Smooth muscle cell (in vitro differentiated cells): ENCODE results near the gene ABCA5. TPM values are rescaled to one million over a fixed set of nuclear protein-coding genes. Genes with fewer than 3 reads are reported as not detected.

Experiments used
- DNase-seq: peaks from one replicate; lab custom pipeline; 2025; ENCODE audit not compliant: unreplicated experiment; lab: John Stamatoyannopoulos, UW
- H2AFZ ChIP-seq: fragments of 200-600 bp; sonication (generic); 2 replicates; pipeline ENCODE4 v1.6.0; 2016; ENCODE audit warnings: antibody characterized with exemption, low read depth, mild to moderate bottlenecking
- H3F3A ChIP-seq: fragments of 200-600 bp; sonication (generic); 2 replicates; pipeline ENCODE4 v1.6.0; 2017; ENCODE audit warnings: antibody characterized with exemption, low read depth
- H3K27ac ChIP-seq: fragments of 200-600 bp; sonication (generic); 2 replicates; pipeline ENCODE4 v1.5.1; 2016; ENCODE audit warnings: low read depth, mild to moderate bottlenecking
- H3K27me3 ChIP-seq: fragments of 200-600 bp; sonication (generic); 2 replicates; pipeline ENCODE4 v1.6.1; 2016; ENCODE audit warnings: low read depth, mild to moderate bottlenecking
- H3K36me3 ChIP-seq: fragments of 200-600 bp; sonication (generic); 2 replicates; pipeline ENCODE4 v1.5.1; 2016; ENCODE audit warnings: low read depth
- H3K4me1 ChIP-seq: fragments of 200-600 bp; sonication (generic); 2 replicates; pipeline ENCODE4 v1.5.1; 2016; ENCODE audit warnings: low read depth
- H3K4me2 ChIP-seq: fragments of 200-600 bp; sonication (generic); 2 replicates; pipeline ENCODE4 v1.6.0; 2016; ENCODE audit warnings: mild to moderate bottlenecking
- H3K4me3 ChIP-seq: fragments of 200-600 bp; sonication (generic); 2 replicates; pipeline ENCODE4 v1.5.1; 2016; ENCODE audit warnings: mild to moderate bottlenecking
- H3K79me2 ChIP-seq: fragments of 200-600 bp; sonication (generic); 2 replicates; pipeline ENCODE4 v1.6.0; 2016; ENCODE audit warnings: low read depth, mild to moderate bottlenecking
- H3K9ac ChIP-seq: fragments of 200-600 bp; sonication (generic); 2 replicates; pipeline ENCODE4 v1.6.0; 2016; ENCODE audit warnings: low read depth
- H3K9me3 ChIP-seq: fragments of 200-600 bp; sonication (generic); replicated peaks from 2 replicates; pipeline ENCODE4 v1.5.1; 2016; ENCODE audit warnings: low read depth
- H4K20me1 ChIP-seq: fragments of 200-600 bp; sonication (generic); 2 replicates; pipeline ENCODE4 v1.6.0; 2016; ENCODE audit warnings: low read depth
- WGBS: methylation state at CpG from one replicate; pipeline ENCODE4 v1.1.7; 2016; ENCODE audit warnings: low lambda C conversion rate; 5-methylcytosine and 5-hydroxymethylcytosine counted together
- polyA plus RNA-seq: library from polyadenylated mRNA; unstranded; fragments of >200 nt; fragmentation: Nextera tagmentation; extraction: Ambion mirVana; gene quantifications from 2 replicates; pipeline ENCODE4 v1.2.1, GENCODE V29; 2016
- total RNA-seq: library from RNA; depleted of rRNA; stranded (reverse); fragments of >200 nt; gene quantifications from 2 replicates; pipeline ENCODE4 v1.2.3, GENCODE V29; 2014
- TF ChIP-seq, protein P1 (sequence below): fragments of 200-600 bp; sonication (generic); IDR thresholded peaks from 2 replicates; pipeline ENCODE4 v1.5.1; 2017; ENCODE audit warnings: borderline replicate concordance, mild to moderate bottlenecking, antibody characterized with exemption; ENCODE audit not compliant: insufficient read depth, poor library complexity, severe bottlenecking

ABCA5 gene
- total and polyA plus RNA-seq, 2 experiments from 2014 or later: 2.2 to 11.3 TPM

DNA sequence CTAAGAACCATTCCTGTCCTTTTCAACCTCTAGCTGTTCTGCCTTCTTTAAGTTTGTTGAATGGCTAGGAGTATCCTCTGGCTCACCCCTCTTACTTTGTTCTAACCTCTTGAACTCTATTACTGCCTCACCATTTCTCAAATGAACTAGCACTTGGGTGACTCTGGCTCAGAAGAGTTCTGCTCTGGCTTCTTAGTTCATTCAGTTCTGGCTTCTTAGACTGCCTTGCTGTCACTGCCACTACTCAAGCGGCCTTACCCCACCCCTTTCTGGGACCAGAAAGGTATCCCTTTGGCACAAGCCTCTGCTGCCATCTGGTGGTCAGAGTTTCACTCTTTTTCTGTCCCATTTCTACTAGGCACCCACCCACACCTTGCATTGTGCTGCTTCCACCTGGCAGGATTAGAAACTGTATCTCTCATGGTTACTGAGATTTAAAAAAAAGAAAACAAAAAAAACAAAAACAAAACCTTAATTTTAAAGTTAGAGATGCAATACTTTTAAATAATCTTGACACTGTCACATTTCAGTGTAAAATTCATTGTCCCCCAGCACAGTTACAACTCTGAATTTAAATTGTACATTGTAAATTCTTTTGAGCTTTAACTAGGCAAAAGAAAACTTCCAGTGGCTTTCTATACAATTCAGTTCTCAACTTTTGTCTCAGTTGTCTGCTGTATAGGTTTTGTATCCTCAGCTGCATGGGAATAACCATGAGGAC, 91.4 kb downstream of the ABCA5 start:
- WGBS: 0% methylated on average over 1 of the region's 1 CpG
- Histone ChIP-seq H4K20me1 (no peaks in the 10 kb centered on the region), H3K4me3 (no peak overlapping the region), H3K36me3 (no peaks in the 10 kb centered on the region), H3K4me2 (no peak overlapping the region), H3F3A (no peaks in the 10 kb centered on the region), H2AFZ (peak overlapping the region; percentile 12), H3K9me3 (no peaks in the 10 kb centered on the region), H3K27me3 (no peaks in the 10 kb centered on the region), H3K4me1 (no peaks in the 10 kb centered on the region), H3K79me2 (no peaks in the 10 kb centered on the region), H3K9ac (no peak overlapping the region), H3K27ac (no peak overlapping the region)
- TF ChIP-seq, protein P1, sequence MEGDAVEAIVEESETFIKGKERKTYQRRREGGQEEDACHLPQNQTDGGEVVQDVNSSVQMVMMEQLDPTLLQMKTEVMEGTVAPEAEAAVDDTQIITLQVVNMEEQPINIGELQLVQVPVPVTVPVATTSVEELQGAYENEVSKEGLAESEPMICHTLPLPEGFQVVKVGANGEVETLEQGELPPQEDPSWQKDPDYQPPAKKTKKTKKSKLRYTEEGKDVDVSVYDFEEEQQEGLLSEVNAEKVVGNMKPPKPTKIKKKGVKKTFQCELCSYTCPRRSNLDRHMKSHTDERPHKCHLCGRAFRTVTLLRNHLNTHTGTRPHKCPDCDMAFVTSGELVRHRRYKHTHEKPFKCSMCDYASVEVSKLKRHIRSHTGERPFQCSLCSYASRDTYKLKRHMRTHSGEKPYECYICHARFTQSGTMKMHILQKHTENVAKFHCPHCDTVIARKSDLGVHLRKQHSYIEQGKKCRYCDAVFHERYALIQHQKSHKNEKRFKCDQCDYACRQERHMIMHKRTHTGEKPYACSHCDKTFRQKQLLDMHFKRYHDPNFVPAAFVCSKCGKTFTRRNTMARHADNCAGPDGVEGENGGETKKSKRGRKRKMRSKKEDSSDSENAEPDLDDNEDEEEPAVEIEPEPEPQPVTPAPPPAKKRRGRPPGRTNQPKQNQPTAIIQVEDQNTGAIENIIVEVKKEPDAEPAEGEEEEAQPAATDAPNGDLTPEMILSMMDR: peak; percentile 84
- DNase-seq: peak; percentile 28

GRCh38 chr17:69232650-69233049, 94.3 kb downstream of the ABCA5 start:
- H2AFZ ChIP-seq: no peak overlapping the region
- DNase-seq: no peak
- H3K4me2 ChIP-seq: no peak overlapping the region
- H3K4me3 ChIP-seq: no peak overlapping the region
- H4K20me1 ChIP-seq: no peaks in the 10 kb centered on the region
- H3K9ac ChIP-seq: no peak overlapping the region
- no peak overlapping the region for H3K27ac ChIP-seq
- H3K27me3 ChIP-seq: no peaks in the 10 kb centered on the region
- no peaks in the 10 kb centered on the region for H3F3A ChIP-seq
- no peaks in the 10 kb centered on the region for H3K79me2 ChIP-seq
- no peaks in the 10 kb centered on the region for H3K36me3 ChIP-seq
- H3K9me3 ChIP-seq: no peaks in the 10 kb centered on the region
- H3K4me1 ChIP-seq: no peaks in the 10 kb centered on the region
- TF ChIP-seq, protein P1: no peak

DNA sequence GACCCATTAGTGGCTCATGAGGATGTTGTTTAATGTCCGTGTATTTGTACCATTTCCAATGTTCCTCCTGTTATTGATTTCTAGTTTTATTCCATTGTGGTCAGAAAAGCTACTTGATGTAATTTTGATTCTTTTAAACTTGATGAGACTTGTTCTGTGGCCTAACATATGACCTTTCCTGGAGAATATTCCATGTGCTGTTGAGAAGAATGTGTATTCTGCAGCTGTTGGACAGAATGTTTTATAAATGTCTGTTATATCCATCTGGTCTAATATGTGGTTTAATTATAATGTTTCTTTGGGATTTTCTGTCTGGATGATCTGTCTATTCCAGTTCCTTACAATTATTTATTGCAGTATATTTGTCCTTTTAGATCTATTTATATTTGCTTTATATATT, 95.4 kb downstream of the ABCA5 start:
- TF ChIP-seq, protein P1: no peak

GRCh38 chr17:69230939-69231338, 96.0 kb downstream of the ABCA5 start:
- no peak overlapping the region for H3K4me3 ChIP-seq
- no peak overlapping the region for H3K9ac ChIP-seq
- no peaks in the 10 kb centered on the region for H3K36me3 ChIP-seq
- H3K27me3 ChIP-seq: no peaks in the 10 kb centered on the region
- no peaks in the 10 kb centered on the region for H3K79me2 ChIP-seq
- no peak overlapping the region for H3K4me2 ChIP-seq
- 89% methylated on average over 3 of the region's 3 CpGs for WGBS
- H2AFZ ChIP-seq: no peak overlapping the region
- H3F3A ChIP-seq: no peaks in the 10 kb centered on the region
- TF ChIP-seq, protein P1: no peak
- no peak for DNase-seq
- H3K9me3 ChIP-seq: no peaks in the 10 kb centered on the region
- no peaks in the 10 kb centered on the region for H3K4me1 ChIP-seq
- no peaks in the 10 kb centered on the region for H4K20me1 ChIP-seq
- no peak overlapping the region for H3K27ac ChIP-seq

More for the DNA sequence above, 95.4 kb downstream of the ABCA5 start:
- Histone ChIP-seq H3F3A (no peaks in the 10 kb centered on the region), H3K4me3 (no peak overlapping the region), H3K79me2 (no peaks in the 10 kb centered on the region), H3K27me3 (no peaks in the 10 kb centered on the region), H3K4me2 (no peak overlapping the region), H3K9me3 (no peaks in the 10 kb centered on the region), H3K36me3 (no peaks in the 10 kb centered on the region), H3K4me1 (no peaks in the 10 kb centered on the region), H3K27ac (no peak overlapping the region), H3K9ac (no peak overlapping the region), H4K20me1 (no peaks in the 10 kb centered on the region), H2AFZ (no peak overlapping the region)
- WGBS: 96% methylated on average over 1 of the region's 1 CpG
- DNase-seq: no peak
